Measurements from ENCODE around the gene SLC38A1.

SLC38A1 gene

DNA sequence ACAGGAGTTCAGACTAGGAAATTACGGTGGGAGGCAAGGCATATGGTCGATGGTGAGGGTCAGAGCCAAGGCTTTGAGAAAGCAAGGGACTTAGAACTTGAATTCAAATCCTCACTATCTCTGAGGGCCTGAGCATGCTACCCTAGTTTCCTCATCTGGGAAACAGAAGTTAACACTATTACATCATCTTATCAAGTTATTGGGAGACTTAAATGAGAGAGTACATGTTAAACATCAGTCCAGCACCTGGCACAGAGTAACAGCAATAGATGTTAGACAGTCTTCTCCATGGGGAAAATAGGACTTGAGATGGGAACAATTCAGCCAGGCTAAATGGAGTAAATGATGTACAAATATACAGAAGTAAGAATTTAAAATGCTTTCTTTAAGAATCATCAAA lies 38.5 kb downstream of the SLC38A1 start:
- no peak for DNase-seq

DNA sequence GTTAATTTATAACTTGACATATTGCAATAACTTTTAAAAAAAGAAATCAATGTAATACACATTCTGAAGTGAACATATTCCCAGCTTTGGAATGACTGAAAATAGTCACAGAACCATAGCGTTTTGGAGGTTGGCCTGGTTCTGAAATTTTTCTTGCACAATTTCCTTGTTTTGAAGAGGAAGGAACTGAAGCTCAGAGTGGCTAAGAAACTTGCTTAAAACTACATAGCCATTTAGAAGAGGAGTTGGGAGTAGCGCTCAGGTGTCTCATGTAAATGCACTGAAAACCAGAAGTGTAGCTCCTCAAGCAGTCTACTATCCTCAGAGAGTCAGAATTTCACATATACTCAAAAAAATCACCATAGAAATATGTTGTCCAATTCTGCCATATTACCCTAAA lies 41.2 kb downstream of the SLC38A1 start:
- DNase-seq, result no peak

DNA sequence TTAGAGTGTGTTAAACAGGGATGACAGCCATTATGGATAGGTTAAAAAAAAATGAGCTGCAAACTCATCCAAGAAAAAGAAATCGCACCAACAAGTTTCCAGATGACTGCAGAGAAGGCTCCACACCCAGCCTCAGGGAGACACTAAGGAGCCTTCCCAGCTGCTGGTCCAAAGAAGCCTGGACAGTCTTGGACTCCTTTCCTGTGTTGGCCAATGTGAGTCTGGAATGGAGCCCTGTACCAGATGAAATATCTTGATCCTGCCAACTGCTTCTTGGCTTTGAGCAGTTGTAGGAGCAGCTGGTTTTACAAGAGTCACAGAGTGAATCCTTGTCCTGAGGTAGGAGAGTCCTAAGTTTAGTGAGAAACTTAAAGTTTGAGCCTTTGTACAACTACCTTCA lies 44.5 kb downstream of the SLC38A1 start:
- no peak for DNase-seq

DNA sequence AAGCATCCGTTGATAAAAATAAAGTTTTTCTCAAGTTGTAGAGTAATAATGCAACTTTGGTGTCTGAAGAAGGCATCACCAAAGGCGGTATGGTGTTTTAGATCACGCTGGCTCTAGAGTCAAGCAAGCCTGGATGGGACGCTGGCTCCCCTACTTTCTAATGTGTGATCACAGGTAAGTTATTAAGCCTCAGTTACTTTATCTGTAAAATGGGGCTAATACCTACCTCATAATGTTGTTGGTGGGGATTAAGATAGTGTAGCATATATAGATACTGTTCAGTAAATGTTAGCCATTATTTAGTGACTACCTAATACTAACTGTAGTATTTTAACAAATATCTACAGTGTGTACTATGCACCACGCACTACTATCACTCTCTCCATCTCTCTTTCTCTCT lies 45.8 kb downstream of the SLC38A1 start:
- no peak for DNase-seq

DNA sequence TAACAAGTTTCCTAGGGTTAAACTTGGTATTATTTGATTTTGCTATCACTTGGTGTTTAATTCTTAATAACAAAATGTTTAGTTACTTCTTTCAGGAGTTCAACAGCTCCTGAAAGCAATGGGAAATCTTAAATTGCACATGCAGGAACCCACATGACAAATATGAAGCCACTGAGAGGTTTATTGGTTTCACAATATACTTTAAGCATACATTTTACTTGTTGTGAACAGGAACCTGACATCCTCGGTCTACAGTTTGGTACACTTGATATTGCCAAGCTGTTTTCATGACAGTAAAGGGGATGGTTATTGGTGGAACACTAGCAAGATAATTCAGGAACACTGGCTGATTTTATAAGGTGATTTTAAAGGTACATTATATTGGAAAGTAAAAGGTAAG lies 46.2 kb downstream of the SLC38A1 start:
- DNase-seq, result no peak

DNA sequence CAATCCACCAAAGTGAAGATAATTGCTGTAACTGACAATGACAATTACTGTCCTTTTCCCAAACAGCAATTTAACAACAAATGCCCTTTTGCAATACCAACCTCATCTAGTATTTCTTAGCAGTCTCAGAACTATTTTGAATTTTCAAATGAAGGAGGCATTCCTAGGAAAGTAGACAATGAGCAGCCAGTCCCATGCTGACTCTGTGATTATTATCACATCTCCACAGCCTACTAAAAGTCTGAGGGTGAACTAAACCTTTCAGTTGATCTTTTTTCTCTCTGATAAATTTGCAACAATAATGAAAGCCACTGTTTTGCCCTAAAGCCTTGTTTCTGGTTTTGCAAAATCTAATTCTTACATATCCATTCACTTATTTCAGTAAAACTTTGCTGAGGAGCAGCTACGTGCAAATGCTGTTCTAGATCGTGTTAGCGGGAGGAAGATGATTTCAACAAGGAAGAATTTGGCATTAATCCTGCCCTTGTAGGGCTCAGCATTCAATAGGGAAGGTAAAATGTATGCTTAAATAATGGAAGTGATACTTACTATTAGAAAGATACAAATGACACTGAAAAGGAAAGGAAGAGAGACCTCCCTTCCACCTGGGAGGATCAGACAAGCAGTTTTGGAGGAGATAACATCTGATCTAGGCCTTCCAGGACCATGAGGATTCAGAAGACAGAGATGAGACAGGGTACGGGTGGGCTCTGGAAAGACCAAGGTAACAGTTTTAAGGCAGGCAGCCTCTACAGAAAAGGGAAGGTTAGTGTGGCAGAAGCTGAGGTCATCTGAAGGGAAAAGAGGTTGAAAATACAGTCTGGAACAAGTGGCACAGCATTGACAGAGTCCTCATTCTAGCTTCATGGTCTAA lies 47.4 kb downstream of the SLC38A1 start:
- no peak for DNase-seq

DNA sequence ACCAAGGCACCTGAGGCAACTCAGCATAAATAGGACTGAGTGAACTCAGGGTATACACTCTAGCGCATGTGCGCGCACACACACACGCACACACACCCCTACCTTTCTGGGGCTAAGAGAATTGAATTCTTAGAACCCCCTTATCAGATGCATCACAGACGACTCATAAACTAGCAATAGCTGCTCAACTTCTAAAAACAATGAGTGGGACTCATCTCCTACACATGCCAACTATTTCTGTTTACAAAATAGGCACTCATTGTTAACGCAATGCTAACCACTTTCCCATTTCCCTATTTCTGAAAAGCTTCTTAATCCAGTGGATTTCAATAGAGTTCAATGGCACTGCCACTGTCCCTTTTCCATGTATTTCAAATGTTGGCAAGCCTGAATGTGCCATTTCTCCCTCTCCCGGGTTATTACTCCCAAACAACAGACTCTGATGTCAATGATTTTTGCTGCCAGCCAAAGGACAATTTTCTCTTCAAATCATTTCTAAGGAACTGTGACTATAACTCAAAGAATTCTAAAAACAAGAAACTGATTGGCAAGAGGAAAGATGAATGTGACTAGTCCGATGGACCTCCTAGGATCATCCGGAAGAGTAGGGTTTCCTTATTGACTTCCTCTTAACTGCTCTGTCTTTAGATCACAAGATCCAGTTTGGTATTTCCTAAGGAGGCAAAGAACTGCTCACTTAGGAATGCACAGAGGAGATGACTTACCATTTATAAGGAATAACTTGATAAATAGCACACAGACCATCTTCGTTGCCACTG lies 48.8 kb downstream of the SLC38A1 start:
- no peak for DNase-seq

DNA sequence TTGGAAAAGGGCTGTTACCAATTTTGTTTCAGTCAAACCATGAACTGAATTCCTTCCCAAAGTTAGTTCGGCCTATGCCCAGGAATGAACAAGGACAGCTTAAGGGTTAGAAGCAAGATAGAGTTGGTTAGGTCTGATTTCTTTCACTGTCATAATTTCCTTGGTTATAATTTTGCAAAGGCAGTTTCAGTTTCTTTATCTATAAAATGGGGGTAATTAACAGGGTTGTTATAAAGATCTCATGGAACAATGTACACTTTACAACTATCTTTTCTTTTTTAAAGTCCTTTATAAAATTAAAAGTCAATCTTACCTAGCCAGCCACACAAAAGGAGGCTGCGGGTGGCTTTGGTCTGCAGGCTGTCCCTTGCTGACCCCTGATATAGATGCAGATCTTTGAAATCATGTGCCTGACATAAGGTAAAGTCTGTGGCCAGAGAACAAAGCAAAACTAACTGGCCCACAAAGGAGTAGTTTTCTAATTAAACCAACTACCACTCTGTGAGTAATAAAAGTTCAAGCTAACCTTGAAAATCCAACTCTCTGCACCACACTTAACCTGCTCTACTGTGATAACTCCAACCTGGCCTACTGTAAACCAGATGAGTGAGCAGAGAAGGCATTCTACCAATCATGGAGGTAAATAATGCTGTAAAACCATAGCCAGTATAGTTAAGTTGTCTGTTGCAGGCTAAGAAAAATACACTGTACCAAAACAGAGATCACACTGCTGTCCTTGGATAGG lies 49.5 kb downstream of the SLC38A1 start:
- no peak for DNase-seq

DNA sequence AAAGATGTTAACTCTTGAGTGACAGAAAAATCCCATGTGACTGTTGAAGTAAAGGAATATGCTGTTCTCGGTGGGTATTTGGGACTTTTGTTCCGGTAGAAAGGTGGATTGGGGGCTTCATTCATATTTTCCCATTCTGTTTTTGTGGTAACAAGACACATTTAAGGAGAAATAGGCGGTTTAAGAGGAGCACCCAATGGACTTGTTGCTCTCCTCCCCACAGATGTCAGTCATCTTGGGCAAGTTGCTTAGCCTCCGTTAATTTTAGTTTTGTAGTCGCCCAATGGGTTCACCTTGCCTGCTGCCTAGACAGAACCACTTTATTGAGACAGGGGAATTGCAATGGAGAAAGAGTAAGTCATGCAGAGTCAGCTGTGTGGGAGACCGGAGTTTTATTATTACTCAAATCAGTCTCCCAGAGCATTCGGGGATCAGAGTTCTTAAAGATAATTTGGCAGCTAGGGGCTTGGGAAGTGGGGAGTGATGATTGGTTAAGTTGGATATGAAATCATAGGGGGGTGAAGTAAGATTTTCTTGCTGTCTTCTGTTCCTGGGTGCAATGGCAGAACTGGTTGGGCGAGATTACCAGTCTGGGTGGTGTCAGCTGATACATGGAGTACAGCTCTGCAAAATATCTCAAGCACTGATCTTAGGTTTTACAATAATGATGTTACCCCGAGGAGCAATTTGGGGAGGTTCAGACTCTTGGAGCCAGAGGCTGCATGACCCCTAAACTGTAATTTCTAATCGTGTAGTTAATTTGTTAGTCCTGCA lies 50.3 kb downstream of the SLC38A1 start:
- no peak for DNase-seq

DNA sequence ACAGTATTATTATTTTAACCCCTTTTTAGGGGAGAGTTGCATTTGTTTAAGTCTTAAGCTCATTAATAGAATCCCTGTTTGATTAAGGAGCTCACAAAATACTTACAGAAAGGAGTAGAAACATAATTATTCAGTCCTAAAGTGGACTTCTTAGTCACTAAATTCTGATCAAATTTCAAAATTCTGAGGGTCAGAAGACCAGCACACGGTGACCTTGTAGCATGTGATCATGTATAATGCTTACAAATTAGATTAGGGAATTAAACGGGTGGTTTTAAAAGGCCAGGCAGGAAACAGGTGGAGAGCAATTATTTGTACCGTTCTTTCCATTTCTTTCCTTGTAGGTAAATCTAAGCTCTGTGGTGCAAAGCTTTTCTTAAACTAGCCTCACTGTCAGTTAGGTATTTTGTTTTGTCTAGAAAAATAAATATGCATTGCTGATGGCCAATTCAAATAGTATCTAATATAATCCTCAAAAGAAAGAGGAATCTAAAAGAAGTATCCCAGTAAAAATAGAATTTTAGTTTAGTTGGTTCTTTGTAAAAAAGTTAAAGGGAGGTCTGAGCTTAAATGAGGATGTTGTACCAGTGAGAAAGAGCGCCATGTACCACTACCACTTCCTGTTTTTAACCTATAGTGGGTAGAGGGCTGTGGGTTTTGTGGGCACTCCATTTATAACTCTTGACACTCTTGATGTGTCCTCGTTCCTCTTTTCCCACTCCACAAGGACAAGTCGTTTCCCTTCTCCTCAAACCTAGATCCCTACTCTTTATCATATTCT lies 51.1 kb downstream of the SLC38A1 start:
- no peak for DNase-seq

DNA sequence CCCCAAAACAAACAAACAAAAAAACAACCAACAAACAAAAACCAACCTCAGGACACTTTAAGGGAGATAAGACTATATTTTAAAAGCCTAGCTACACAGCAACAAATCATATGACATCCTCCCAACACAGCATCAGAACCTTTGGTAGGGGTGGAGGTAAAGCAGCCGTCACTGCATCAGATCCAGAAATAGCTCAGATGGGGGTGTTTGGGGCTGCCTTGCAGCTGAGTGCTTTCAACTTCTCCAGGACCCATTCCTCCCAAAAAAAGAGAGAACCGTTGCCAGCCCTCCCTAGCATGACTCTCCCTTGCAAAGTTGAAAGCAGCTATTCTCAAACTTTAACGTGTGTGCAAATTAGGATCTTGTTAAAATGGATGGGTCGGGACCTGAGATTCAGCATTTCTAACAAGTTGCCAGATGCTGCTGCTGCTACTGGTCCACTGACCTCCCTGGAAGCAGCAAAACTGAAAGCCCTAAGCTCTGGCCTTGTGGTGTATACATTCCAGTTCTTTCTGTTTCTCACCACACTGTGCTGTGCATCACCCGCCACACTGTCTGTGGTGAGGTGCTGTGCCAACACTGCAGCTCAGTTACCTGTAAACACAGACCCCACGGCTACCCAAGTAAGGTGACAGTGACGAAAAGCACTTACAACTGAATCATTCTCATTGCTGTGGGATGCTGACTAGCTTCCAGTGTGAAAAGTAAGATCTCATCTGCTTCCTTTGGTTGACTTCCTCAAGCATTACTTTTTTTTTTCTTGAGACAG lies 54.0 kb downstream of the SLC38A1 start:
- DNase-seq, result no peak

DNA sequence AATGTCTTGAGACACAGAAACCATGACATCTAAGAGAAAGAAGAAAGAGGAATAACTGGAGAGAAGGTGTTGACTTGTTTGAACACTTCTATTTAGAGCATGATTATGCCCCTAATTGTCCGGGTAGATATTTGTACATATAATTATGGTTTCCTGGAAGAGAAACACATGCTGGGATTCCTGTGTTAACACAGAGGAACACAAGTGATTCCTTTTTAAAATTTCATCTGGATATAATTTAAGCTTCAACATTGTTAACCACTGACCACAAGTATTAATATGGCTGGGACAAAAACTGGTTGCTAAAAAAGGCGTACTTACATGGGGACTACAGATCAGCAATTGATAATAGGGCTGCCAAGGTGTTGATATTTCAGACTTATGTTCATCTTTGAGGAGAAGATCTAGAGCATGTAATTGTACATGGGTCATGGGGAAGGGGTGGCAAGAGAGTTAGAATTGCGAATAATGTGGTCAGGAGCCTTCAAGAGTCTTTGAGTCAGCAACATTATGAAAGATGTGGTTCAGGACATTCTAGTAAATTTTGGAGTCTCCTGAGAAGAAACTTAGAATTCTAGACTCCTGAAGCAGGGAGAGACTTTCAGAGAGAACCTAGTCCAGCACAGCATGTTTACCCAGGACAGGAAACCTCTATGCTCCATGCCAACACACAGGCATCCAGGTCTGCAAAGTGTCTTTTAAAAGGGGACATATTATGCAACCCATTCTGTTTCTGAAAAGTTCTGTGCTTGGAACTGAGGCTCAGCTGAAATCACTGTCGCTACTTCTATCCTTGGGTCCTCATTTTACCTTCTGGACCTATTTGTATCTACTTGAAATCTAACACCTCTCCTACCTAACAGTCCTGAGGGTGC lies 56.5 kb downstream of the SLC38A1 start:
- DNase-seq, result no peak

DNA sequence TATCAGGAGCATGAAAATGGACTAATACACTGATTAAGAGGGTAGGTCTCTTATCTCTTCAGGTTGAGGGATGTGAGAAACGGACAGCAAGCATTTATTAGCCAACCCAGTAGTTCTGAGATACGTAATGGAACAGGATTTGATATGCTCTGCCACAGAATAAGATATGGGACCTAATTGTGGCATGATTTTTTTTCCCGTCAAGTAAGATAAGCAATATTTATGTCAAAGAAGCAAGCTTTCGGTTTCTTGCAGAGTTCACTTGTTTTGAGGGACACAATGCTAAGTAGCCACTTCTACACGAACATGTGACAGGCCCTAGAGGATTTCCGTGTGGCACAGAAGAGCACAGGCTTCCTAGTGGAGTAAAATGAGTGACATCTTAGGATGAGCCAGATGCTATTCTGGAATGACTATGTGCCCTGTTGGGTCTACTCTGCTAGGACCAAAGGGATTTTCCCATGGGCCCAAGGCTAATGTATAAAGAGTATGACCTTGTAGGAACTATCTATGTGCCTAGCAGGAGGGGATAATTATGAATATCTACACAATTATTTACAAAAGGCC lies 57.9 kb downstream of the SLC38A1 start:
- no peak for DNase-seq

DNA sequence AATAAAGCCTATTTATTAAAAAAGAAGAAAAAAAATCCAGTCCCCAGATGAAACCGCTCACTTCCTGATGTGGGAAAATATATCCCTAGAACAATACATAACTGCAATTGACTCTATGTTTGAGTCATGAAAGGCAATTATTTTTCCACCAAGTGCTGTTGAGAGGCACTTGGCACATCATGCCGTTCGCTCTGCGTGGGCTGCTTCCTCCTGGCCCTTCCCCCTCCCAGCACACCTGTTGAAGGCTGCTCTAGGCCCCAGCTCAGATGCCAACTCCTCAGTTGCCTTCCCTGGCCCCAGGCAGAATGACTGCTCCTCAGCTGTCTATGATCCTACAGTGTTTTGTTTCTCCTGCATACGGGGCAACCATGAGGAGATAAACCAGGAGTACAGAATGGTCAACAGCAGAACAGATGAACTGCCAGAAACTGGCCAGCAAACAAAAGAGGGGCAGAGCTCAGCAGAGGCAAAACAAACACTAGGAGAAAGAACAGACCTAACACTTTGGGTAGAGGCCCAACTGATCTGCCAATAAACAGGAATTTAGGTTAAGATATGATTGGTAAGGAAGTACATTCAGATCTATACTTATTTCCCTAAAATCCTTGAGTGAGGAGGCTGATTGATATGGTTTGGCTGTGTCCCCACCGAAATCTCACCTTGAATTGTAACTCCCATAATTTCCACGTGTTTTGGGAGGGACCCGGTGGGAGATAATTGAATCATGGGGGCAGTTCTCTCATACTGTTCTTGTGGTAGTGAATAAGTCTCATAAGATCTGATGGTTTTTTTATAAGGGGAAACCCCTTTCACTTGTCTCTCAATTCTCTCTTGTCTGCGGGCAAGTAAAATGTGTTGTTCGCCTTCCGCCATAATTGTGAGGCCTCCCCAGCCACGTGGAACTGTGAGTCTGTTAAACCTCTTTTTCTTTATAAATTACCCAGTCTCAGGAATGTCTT lies 58.6 kb downstream of the SLC38A1 start:
- no peak for DNase-seq

DNA sequence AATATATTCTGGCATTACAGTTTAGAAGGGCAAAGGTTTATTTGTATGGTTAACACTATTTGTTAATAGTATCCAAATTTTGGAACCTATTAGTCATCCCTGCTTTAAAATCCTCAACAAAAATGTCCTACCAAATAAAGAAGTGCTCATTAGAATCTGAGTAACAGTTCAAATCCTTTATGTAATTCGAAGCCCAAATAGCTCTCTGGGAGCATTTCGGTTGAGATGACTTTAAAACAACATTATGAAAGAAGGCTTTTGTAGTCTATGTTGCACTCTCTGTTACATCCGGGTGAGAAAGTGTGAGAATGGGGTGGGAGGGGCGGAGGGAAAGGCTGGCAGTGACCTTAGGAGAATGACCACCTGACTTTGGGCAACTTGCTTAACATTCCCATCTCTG lies 59.7 kb downstream of the SLC38A1 start:
- no peak for DNase-seq

DNA sequence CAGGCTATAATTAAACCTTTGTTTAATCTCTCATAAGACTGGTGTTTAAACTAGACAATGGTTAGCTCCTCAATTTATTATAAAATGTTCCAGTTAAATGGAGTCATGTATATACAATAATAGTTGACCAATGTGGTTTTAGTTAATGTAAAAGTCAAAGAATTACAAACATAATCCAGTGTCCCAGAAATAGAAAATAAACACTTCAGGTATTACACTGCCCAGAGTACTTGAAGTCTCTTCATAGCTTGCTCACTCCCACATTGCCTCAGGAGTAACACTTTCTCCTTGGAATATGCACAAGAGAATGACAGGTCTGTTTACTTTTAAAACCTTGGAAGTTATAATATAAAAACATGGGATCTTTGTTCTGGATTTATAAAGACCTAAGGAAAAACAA lies 60.5 kb downstream of the SLC38A1 start:
- no peak for DNase-seq

DNA sequence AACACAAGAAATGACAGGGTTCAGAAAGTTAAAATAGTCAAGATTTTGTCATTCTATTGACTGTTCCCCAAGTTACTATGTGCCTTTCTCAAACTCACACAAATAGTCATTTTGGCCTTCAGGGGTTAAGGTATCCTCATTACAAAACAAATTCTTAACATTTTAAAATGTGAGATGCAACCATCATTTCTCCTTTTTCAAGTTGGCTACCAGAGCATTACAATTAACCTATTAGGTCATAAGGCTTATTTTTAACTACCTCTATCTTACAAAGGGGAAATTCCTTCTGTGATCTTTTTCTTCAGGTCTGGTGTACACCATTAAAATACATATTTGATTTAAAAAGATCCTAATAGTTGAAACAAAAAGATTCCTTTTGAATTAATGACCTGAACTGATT lies 61.2 kb downstream of the SLC38A1 start:
- DNase-seq, result no peak

DNA sequence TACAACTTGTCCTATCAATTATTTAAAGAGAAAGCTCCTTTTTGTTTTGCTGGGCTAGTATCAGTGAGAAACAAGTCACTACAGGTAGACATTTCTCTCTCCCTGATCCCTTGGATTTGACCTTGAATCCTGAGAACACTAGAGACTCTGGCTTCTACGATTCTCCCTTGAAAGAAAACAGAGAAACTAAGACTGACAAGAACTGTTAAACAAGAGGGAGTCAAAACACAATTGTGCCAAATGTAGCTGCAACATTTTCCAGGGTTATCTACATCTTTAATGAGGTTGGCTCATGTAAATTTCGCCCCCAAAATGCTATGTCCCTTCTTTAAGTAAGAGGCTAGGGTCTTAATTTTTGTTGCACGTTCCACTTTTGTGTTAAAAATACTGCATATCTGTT lies 62.4 kb downstream of the SLC38A1 start:
- DNase-seq, result no peak

DNA sequence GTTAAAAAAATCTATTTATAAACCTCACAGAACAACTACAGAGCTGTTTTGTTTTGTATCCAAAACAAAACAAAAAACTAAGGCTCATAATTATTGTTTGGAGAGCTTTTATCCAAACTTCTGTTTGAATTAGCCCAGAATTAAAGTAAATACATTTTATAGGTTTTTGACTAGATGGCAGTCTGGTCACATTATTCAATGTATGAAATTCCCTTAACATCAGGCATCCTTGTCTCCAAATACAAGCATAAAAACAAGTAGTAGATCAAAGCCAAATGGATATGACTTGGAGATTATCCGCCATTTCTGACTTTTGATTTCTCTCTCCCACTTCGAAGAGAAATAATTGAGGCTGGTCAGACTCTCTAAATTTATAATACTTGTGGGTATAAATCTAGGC lies 63.5 kb downstream of the SLC38A1 start:
- DNase-seq, result no peak
